HT1080 (cell line): Measurements from ENCODE around the gene ARPP19. TPM values are rescaled to one million over a fixed set of nuclear protein-coding genes. Genes with fewer than 3 reads are reported as not detected.
"Not testable (repeated sequence)": the region's sequence is repeated elsewhere in the genome, so short reads cannot be mapped to it uniquely, and the experiment has no call there.

ENCODE experiments used
- DNase-seq: peaks from one replicate; pipeline ENCODE4 v3.0.0-alpha.2; 2015; ENCODE audit warnings: low read depth
- total RNA-seq: library from RNA; depleted of rRNA; stranded (reverse); fragments of >200 nt; shearing (Covaris generic); gene quantifications from 2 replicates; pipeline ENCODE4 v1.2.3, GENCODE V29; 2014

Gene ARPP19
- total RNA-seq, 1 experiment from 2014 or later, result 127 TPM

GRCh38 chr15:52551762-52552161 lies 17.1 kb downstream of the ARPP19 start:
- DNase-seq, result no peak

GRCh38 chr15:52551186-52551585 lies 17.6 kb downstream of the ARPP19 start:
- DNase-seq, result not testable (repeated sequence)

- DNase-seq, result no peak
These were observed 22.6 kb downstream of the ARPP19 start for GRCh38 chr15:52546031-52546751.

GRCh38 chr15:52540374-52541012 lies 28.3 kb downstream of the ARPP19 start:
- DNase-seq, result no peak

GRCh38 chr15:52537459-52537858 lies 31.4 kb downstream of the ARPP19 start:
- no peak for DNase-seq

GRCh38 chr15:52532427-52532826 lies 36.4 kb downstream of the ARPP19 start:
- no peak for DNase-seq

GRCh38 chr15:52529940-52530339 lies 38.9 kb downstream of the ARPP19 start:
- DNase-seq, result no peak

- DNase-seq, result no peak
These were observed 39.4 kb downstream of the ARPP19 start for GRCh38 chr15:52529341-52529924.

GRCh38 chr15:52528564-52529340 lies 40.1 kb downstream of the ARPP19 start, which contains the start of gene MYO5A:
TSS of gene MYO5A (minus strand) at chr15:52528880. CDS start at chr15:52528806, 74 bp downstream.
- peak; percentile 78 for DNase-seq

GRCh38 chr15:52527911-52528563 lies 40.8 kb downstream of the ARPP19 start:
- DNase-seq, result peak; percentile 56

GRCh38 chr15:52527196-52527910 lies 41.5 kb downstream of the ARPP19 start:
- no peak for DNase-seq

GRCh38 chr15:52524223-52525136 lies 44.4 kb downstream of the ARPP19 start:
- DNase-seq, result no peak

- no peak for DNase-seq
These were observed 45.2 kb downstream of the ARPP19 start for GRCh38 chr15:52523647-52524046.

- peak; percentile 58 for DNase-seq
These were observed 45.6 kb downstream of the ARPP19 start for GRCh38 chr15:52523192-52523591.

- no peak for DNase-seq
These were observed 47.1 kb downstream of the ARPP19 start for GRCh38 chr15:52521682-52522081.

- no peak for DNase-seq
These were observed 48.4 kb downstream of the ARPP19 start for GRCh38 chr15:52520421-52520820.

GRCh38 chr15:52518487-52519371 lies 50.1 kb downstream of the ARPP19 start:
- DNase-seq, result no peak

GRCh38 chr15:52517014-52517413 lies 51.8 kb downstream of the ARPP19 start:
- no peak for DNase-seq
